Stimulated activated CD4-positive, alpha-beta T cell treated with anti-CD3 and anti-CD28 coated beads, Interleukin-4, amount 100 ng/mL, for 48 hours (primary cell): ENCODE measurements around the gene EFCAB6.

Experiments used
- DNase-seq, 2 donors: peaks; one replicate each; pipeline ENCODE4 v3.0.0-alpha.2; 2020; ENCODE audit warnings: low read depth in 2 of 2

The EFCAB6 gene

DNA sequence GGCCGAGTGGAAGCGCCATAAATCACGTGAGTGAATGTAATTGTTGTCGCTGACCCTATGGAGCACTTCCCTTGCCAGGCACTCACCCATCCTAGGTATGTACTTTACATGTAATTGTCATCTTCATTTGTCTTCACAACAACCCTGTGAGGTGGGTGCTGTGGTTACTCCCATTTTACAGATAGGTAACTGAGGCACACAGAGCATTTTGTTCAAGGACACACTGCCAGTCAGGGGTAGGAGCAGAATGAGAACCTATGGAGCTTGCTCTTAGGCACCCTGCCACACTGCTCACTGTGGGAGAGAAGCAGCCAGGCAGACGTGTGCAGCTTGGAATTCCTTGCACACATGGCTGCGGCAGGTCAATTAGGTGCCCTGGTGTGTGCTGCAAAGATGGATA, 785 bp upstream of the EFCAB6 start:
- DNase-seq, result no peak

DNA sequence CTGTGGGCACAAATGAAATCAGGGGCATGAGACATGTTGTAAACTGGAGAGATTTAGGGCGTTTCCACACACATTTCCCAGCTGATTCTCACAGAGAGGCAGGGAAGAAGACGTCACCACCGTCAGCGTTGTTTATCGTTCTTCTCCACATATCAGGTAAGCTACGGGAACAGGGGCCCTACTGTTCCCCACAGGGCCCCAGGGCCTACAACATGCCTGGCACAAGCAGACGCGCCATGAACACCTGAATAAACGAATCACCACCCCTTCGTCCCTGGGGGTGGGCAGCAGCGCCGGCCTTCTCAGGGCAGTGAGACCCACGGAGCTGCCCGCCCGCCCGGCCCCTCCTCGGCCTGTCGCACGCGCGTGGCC, 342 bp downstream of the EFCAB6 start:
- no peak for DNase-seq

DNA sequence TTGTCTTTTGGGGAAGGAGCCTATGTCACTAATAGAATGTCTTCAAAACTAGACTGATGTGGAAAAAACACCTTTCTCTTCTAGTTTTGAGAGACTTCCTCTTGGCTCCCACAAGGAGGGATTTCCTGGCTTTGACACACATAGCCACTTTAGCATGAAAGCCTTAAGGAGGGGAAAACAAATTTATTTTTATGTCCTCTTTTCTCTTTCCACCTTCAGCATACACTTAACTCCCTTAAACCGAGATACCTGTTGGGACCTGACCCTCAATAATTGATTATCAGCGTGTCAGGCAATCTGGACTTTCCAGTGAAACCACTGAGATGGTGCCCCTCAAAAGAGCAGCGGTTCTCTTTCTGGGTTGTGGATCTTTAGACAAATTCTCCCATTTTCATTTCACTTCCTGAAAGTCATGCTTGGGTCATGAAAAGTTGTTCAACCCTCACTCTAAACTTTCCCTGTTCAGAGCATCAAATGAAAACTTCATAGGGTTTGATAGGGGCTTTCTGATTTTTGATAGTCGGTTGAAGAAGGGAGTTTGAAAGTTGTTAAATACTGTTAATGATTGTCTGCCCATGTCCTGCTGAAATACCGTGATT, 9.1 kb downstream of the EFCAB6 start:
- DNase-seq, result no peak

DNA sequence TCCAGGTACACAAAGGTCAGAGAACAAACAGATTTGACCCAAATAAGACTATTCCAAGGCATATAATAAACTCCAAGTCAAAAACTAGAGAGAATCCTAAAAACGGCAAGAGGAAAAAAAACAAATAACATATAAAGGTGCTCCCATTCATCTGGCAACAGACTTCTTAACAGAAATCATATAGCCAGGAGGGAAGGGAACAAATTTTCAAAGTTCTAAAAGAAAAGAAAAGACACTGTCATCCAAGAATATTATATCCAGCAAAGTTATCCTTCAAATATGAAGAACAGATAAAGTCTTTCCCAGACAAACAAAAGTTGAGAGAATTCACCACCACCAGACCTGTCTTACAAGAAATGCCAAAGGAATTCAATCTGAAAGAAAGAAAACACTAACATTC, 11.1 kb downstream of the EFCAB6 start:
- no peak for DNase-seq

DNA sequence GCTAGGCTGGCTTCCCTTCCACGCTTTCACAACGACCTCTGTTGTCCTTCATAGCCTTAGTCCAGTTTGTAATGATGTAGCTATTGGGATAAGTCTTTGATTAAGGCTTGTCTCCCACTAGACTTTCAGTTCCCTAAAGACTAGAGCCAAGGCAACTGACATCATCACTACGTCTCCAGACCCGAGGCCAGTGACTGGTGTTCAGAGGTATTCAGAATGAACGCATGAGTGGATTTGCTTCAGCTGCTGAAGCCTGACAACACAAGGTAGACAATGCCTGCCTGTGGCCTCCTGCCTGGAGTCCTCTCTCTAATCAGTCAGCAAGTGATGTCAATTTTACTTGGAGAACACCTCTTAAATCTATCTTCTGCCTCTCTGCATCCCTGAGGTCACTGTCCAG, 13.6 kb downstream of the EFCAB6 start:
- no peak for DNase-seq

DNA sequence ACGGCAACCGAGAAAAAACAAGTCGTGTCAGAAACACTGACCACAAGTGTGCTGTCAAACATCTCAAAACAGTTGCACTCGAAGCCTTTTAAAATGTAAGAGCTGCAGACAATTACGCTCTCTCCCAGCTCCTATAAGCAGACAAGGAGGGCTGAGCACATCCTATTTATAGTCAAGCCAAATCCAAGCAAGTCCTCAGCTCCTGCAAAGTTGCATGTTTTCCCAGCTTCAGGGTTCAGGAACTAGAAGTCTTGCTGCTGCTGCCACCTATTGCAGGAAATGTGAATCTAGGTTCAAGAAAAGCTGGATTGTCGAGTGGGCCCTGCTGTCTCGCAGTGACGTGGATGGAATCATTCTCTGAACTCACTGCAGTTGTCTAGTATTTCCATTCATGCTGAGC, 15.5 kb downstream of the EFCAB6 start:
- no peak for DNase-seq

- no peak for DNase-seq
Measured at GRCh38 chr22:43795320-43795719, 16.8 kb downstream of the EFCAB6 start.

DNA sequence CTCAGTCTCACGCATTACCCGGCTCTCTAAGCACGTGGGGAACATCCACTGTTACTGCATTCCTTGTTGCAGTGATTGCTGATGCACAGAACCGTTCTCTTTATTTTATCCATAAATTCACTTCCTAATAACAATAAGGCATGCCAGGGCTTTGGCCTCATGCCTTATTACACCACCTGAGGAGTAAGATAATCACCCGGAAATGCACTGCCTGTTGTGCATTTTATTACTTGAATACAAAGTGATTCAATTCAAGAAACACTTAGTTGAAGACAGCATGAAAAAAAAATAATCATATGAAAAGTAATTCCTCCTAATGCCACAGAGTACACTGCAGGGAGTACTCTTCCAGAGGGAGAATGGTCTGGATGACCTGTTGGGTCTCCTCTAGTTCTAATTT, 19.2 kb downstream of the EFCAB6 start:
- DNase-seq, result no peak

DNA sequence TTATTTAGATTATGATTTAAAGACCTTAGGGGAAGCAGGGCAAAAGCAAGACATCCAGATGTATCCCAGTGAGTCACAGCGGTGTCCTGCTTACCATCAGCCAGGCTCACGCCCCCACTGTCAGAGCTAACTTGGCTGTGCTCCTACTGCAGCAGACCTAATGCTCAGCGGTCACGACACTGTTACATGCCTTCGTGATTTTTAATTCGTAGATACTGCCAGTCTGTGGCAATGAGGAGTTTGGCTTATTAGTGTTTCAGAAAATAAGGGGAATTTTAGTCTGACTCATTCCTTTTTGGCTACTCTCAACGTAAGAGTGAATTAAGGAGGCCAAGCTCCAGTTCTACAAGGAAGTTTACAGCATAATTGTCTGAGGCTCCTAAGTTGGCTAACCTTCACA, 22.7 kb downstream of the EFCAB6 start:
- no peak for DNase-seq

DNA sequence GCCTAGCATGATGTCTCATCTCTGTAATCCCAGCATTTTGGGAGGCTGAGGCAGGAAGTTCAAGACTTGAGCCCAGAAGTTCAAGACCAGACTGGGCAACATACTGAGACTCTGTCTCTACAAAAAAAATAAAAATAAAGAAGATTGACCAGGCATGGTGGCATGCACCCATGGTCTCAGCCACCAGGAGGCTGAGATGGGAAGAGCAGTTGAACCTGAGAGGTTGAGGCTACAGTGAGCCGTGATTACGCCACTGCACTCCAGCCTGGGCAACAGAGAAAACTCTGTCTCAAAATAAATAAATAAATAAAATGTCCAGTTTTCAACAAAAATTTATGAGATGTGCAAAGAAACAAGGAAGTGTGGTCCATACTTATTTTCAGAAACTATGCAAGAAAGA, 28.3 kb downstream of the EFCAB6 start:
- no peak for DNase-seq

DNA sequence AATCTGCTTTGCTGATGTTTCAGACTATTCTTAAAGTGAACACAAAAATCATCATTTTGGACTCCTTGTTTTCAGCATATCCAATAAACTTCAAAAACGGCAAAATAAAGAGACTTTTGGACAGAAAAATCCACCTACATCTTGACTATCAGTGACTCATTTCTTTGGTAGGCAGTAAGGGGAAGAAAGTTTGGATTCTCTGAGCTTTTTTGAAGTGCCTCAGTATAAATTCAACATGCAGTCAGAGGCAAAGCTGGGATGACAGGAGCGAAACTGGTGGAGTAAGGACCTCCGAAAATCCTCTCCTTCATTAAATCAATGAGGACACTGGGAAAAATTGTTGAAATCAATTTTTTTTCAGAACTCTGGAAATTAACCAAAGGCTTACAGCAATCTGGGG, 29.7 kb downstream of the EFCAB6 start:
- no peak for DNase-seq

GRCh38 chr22:43777286-43777685, 34.8 kb downstream of the EFCAB6 start:
- DNase-seq, result no peak

- no peak for DNase-seq
Measured at GRCh38 chr22:43776081-43776670, 35.9 kb downstream of the EFCAB6 start.

GRCh38 chr22:43774318-43774915, 37.7 kb downstream of the EFCAB6 start:
- DNase-seq, result no peak

GRCh38 chr22:43772831-43773230, 39.3 kb downstream of the EFCAB6 start:
- DNase-seq, result no peak

DNA sequence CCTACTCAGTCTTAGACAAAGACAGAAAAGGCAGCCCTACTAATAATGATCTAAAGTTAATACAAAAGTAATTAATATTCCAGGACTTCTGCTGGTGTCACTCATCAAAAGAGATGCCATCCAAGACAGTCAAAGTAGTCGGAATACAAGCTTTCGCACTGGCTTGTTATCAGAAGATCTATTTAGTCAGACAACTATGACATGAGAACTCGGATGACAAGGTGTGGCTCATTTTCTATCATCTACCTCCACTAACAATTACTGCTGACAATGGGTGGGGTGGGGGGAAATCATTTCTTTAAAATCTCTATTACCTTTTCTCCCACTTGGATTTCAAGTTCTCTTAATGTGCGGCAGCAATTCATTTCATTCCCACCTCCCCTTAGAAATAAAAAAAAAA, 56.7 kb downstream of the EFCAB6 start:
- no peak for DNase-seq

DNA sequence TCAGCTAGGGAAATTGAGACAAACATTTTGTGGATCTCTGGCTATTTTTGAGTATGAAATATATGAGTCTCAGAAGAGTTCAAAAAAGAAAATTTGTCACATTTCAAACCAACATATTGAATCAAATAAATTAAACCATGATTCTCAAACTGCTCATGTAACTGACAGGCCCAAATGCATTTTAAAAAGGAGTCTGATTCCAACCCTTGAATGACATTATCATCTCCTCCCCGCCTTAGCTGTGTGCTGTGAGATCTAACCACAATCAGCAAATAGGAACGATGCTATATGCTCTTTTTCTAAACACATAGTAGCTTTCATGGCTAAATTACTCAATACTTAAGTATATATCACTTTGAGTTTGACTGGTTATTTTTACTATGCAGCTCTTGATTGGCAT, 57.1 kb downstream of the EFCAB6 start:
- DNase-seq, result no peak

- DNase-seq, result no peak
Measured at GRCh38 chr22:43754176-43754575, 57.9 kb downstream of the EFCAB6 start.

DNA sequence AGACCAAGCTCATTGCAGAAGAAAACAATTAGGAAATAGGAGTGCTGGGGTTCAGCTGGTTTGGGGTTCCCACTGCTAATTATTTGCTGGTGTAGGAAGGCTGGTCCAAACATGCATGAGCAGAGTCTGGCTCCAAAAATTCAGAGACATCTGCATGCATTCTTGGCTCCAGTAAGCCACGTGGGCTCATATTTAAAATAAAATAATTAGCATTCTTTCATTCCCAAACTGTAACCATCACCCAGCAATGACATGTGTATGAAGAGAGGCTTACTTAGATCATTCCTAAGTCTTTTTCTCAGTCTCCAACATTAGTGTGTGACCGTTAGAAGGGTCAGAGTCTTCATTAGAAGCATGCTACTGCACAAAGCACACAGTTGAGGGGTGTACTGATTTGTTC, 58.4 kb downstream of the EFCAB6 start:
- DNase-seq, result no peak

DNA sequence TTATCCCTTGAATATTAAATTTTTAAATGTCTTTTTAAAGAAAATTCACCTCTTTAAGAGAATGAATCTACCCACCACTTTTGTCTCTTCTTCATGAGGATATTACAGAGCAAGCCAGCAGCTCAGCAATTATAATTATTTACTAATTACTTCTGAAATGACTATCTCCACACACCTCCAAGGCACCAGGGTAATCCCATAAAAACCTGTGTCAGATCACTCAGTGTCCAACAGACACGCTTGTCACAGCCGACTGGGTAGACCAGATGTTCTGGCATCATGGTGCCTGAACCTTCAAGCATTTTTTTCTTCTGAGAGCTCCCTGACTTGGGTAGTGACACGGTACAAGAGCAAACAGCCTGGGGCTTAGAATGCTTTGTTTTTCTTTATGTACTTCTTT, 61.4 kb downstream of the EFCAB6 start:
- no peak for DNase-seq

DNA sequence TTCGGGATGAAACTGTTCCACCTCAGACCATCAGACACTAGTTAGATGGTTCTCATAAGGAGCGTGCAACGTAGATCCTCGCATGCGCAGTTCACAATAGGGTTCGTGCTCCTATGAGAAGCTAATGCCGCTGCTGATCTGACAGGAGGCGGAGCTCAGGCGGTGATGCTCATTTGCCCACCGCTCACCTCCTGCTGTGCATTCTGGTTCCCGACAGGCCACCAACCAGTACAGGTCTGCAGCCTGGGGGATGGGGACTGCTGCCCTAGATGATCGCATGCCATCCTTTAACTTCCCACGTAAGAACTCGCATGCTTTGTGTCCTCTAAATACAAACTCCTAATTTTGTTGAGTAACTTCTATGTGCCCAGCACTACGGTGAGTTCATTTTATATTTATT, 62.6 kb downstream of the EFCAB6 start:
- DNase-seq, result no peak

DNA sequence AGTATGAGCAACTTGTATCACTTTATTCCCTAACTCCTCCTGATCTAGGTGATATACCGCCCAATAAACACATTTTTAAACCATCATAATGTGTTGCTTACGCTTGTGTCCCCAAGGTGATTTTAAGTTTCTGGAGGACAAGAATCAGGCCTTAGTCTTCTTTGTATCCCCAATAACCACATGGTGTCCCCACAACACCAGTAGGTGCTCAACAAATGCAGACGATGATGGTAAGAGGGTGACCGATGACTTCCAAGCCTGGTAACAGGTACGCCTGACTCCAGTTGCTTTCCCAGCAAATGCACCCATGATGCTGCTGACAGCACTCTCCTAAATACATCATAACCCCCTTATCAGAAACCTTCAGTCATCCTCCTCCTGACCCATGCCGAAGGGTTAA, 64.2 kb downstream of the EFCAB6 start:
- no peak for DNase-seq

DNA sequence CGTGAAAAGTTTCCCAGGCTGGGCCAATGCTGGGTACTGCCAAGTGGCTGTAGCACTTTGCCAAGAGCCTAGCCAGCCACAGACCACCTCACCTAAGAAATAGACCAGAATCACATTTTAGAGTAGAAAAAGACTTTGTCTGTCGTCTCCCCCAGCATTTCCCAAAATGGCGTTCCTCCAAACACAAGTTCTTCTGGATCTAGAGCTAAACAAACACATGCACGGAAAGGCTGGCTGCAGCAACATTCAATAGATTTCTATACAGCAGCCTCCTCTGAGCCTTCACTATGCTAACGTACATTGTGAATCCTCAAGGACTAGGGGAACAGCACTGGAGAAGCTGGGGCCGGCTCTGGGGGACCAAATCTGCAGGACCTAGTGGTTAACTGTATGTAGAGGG, 65.0 kb downstream of the EFCAB6 start:
- no peak for DNase-seq

- DNase-seq, result no peak
Measured at GRCh38 chr22:43745783-43746356, 66.2 kb downstream of the EFCAB6 start.
